Vagina (tissue), 2 donors: ENCODE results near the gene EEF2K.

Experiments
- POLR2A ChIP-seq, 2 donors: fragments of 450-650 bp; IDR thresholded peaks; one replicate each; pipeline ENCODE4 v1.6.1; 2017; ENCODE audit warnings: antibody characterized with exemption in 2 of 2, mild to moderate bottlenecking in 2 of 2, moderate library complexity in 2 of 2
- POLR2AphosphoS5 ChIP-seq, 2 donors: sonication (generic); formaldehyde crosslinking; IDR thresholded peaks; one replicate each; pipeline ENCODE4 v1.9.0; 2017; ENCODE audit warnings: antibody characterized with exemption in 2 of 2, mild to moderate bottlenecking in 2 of 2, low read depth in 1 of 2; ENCODE audit not compliant: insufficient read depth in 1 of 2
- TF ChIP-seq, protein P1 (sequence below), 3 experiments: fragments of 450-650 bp in 2 of 3; fragments of 200-600 bp in 1 of 3; sonication (generic) in 1 of 3; IDR thresholded peaks; one replicate each; pipeline ENCODE4 v1.5.1; 2017 to 2019; ENCODE audit warnings: antibody characterized with exemption in 3 of 3, mild to moderate bottlenecking in 2 of 3, moderate library complexity in 2 of 3

DNA sequence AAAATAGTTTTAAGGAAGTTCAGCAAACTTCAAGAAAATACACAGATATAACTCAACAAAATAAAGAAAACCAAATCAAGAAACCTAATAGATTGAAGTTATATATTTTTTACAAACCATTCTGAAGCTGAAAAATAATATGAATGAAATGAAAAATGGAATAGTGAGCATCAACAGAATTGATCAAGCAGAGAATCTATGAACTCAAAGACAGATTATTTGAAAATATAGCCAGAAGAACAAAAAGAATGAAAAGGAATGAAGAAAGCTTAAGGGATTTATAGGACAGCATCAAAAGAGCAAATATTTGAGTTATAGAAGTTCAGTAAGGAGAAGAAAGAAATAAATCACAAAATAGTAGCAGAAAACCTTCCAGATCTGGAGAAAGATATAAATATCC is 130.5 kb downstream of the EEF2K start:
- no peak for TF ChIP-seq POLR2A (IDR thresholded peaks at IDR 0.05)
- no peak for TF ChIP-seq POLR2AphosphoS5 (IDR thresholded peaks at IDR 0.05; ENCODE audit: insufficient read depth in 1 of 2, low read depth in 1 of 2)
- TF ChIP-seq, protein P1, sequence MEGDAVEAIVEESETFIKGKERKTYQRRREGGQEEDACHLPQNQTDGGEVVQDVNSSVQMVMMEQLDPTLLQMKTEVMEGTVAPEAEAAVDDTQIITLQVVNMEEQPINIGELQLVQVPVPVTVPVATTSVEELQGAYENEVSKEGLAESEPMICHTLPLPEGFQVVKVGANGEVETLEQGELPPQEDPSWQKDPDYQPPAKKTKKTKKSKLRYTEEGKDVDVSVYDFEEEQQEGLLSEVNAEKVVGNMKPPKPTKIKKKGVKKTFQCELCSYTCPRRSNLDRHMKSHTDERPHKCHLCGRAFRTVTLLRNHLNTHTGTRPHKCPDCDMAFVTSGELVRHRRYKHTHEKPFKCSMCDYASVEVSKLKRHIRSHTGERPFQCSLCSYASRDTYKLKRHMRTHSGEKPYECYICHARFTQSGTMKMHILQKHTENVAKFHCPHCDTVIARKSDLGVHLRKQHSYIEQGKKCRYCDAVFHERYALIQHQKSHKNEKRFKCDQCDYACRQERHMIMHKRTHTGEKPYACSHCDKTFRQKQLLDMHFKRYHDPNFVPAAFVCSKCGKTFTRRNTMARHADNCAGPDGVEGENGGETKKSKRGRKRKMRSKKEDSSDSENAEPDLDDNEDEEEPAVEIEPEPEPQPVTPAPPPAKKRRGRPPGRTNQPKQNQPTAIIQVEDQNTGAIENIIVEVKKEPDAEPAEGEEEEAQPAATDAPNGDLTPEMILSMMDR (IDR thresholded peaks at IDR 0.05) = no peak
